Activated naive CD4-positive, alpha-beta T cell (primary cell): ENCODE results near the gene DBN1.
"Not testable (repeated sequence)": the region's sequence is repeated elsewhere in the genome, so short reads cannot be mapped to it uniquely, and the experiment has no call there.

Source experiments
- DNase-seq, 4 experiments: peaks; one replicate each; lab custom pipeline; 2025; lab: John Stamatoyannopoulos, UW

The DBN1 gene

DNA sequence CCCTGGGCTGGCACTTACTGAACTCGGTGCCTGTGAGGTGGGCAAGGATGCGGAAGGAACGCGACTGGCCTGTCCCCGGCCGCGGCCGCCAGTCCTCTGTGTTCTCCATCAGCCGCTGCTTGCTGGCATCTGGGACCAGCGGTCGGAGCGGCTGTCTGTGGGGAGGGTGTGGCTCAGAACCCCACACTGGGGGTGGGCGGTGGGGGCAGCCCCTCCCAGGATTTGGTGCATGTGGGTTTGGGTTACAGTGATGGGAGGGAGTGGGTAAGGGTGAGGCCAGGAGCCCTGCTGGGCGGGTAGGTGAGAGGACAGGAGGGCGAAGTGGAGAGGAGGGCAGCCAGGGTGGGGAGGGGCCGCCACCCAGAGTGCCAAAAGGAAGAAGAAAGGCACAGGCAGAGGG lies 17.6 kb upstream of the DBN1 start:
- DNase-seq, result no peak

DNA sequence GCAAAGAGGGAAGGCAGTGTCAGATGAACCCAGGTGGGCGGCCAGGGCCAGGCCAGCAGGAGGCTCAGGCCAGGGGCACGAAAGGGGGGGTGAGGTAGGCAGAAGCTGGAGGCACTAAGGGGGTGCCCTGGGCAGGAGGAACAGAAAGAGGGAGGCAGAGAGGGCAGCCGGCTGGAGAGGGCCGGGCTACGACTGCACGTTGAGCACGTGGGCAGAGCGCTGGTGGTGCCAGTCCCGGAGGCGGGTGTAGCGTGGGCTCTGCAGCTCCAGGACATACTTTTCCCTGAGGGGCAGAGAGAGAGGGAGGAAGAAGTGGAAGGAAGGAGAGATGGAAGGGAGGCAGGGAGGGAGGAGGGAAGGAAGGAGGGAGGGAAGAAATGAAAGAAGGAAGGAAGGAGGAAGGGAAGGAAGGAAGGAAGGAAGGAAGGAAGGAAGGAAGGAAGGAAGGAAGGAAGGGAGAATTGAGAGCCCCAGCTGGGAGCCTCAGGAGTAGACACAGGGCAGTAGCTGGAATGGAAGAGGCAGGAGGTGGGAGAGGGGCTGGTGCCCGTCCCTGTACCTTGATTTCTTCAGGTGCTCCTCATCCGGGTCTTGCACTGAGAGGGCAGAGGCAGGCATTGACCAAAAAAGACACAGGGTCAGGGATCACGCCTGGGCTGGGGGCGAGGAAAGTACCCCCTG lies 17.0 kb upstream of the DBN1 start:
- no peak for DNase-seq

DNA sequence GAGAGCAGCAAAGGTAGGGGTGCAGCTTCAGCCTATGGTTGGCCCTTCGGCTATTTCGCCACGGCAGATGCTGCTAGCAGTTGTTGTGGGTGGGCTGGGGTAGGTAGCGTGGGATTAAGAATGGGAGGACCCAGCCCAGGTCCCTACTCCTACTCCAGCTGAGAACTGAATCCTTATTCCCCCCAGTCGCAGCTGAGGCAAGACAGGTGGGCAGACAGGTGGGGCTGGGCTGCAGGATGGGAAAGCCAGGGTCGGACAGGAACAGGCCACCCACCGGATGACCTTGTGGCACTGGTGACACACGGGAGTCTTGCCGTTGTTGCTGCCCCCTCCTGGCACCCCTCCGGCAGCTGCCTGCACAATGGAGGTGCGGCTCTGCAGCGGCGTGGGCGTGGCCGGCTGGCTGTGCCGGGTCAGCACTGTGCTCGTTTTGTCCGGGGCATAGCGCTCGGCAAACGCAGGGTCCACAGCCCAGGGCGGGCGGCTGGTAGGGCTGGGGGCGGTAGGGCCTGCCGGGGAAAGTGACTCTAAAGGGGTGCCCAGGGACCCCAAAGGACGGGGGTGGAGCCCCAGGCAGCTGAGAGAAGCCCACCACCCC lies 15.8 kb upstream of the DBN1 start:
- no peak for DNase-seq

DNA sequence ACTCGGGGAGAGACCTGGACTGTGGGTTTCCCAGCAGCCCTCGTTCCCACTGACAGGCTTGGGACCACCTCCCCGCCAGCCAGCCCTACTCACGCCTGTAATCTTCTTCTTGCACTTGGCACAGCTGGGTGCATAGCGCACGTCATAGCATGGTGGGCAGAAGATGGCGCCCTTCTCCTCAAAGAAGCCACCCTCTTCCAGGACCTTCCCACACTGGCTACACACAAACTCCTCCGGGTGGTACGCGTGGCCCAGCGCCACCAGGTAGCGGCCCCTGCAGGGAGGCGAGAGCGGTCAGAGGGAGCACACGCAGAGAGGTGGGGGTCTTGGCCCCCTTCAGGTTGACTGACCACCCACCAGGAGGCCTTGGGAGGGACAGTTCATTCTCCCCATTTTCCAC lies 14.5 kb upstream of the DBN1 start:
- DNase-seq, result no peak

DNA sequence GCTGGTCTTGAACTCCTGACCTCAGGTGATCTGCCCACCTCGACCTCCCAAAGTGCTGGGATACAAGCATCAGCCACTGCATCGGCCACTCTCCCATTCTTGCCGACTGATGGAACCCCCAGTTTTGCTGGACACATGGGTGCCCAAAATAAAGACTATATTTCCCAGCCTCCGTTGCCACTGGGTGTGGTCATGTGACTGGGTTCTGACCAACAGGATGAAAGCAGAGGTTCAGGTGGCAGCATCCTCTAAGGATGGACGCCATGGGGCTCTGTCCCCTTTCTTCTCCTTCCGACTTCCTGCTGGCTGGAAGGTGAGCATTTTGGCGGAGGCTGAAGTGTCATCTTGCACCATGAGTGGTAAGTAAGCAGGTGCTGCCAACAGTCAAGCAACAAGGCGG lies 13.7 kb upstream of the DBN1 start:
- DNase-seq, result no peak

DNA sequence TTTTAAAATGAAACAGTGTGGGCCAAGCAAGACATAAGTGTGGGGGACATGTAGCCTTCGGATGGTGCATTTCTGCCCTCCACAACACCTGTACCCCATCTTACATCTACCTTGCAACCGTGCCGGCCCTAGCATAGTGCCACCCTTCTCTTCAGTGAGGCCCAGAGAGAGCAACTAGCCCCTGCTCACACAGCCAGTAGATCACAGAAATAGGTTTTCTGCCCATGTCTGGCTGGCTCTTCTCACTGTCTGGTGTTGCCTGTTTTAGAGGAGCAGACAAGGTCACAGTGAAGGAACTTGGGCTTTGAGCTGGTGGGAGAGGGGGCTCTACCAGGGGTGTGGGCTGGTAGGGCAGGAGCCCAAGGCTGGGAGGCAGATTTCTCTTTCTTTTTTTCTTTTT lies 12.8 kb upstream of the DBN1 start:
- DNase-seq, result no peak

DNA sequence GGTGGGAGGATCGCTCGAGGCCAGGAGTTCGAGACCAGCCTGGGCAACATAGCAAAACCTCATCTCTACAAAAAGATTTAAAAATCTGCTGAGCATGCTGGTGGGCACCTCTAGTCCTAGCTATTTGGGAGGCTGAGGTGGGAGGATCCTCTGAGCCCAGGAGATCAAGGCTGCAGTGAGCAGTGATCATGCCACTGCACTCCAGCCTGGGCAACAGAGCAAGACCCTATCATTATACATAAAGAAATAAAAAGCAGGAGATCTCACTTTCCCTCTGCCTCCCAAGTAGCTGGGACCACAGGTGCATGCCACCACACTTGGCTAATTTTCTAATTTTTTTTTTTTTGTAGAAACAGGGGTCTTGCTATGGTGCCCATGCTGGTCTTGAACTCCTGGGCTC lies 12.3 kb upstream of the DBN1 start:
- DNase-seq, result not testable (repeated sequence)

DNA sequence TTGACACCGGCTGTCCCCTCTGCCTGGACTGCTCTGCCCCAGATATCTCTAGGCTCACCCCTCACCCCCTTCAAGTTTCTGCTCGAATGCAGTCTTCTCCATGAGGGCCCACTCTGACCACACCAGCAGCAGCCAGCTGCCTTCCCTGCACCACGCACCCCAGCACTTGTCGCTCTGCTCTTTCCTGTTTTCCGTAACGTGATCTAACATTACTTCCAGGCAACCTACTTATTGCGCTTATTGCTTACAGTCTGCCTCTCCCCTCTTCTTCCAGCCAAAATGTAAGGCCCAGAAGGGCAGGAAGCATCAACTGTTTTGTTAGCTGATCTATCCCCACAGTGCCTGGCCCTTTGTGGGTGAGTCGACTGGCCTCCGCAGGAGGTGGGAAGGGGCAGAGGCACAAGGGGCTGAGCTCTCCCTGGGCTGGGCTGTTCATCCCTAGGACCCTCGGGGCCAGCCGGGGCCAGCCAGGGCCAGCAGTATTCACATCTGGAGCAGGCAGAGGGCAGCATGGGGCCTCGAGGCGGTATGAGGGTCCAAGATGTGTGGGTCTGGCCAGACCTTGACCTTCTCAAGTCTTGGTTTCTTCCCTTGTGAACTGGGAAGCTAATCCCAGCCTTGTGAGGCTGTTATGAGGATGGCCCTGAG lies 11.6 kb upstream of the DBN1 start:
- no peak for DNase-seq

DNA sequence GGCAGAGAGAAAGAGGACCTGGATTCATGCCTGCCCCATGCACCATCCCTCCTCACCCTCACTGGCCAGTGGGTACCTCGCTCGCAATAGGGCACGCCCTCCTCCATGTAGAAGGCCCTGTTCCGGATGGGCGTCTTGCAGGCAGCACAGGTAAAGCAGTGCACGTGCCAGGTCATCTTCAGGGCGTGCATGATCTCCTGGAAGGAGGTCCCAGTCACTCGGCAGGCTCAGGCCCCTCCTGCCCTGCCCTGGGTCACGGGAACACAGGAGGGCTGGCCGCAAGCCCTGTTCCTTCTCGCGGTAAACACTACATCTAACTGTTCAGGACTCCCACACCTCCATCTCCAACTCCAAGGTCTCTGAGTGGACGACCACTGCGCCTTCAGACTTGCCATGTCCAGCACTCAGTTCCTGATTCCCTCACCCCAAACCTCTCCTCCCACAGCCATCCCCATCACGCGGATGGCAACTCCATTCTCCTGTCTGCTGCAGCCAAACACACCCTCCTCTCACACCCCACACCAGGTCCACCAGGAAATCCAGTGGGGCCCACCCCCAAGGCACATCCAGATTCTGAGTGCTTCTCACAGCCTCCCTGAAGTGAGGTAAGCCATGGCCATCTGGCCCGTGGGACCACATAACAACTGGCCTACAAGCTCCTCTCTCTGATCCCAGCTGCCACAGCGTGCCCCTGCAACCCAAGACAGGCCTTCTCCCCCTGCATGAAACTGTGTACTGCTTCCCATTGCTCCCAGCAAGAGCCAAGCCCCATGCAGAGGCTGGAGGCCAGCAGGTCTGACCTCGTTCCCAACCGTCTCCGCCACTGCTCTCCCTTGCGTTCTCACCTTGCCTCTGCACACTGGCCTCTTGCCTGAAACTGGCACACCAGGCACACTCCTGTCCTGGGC lies 10.8 kb upstream of the DBN1 start:
- no peak for DNase-seq

DNA sequence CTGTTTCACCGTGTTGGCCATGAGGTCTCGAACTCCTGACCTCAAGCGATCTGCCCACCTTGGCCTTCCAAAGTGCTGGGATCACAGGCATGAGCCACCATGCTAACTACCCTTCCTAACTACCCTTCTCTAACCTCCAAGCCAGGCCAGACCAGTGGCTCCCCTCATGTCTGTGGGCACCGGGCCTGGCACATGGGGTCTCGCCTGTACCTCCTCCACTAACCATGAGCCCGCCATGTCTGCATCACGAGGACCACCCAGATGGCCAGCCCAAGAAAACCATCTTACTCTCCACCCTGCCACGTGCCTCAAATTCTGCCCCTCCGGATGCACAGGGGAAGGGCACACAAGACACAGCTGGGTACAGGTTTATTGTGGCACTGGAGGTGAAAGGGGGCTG lies 9.6 kb upstream of the DBN1 start:
- DNase-seq, result no peak

DNA sequence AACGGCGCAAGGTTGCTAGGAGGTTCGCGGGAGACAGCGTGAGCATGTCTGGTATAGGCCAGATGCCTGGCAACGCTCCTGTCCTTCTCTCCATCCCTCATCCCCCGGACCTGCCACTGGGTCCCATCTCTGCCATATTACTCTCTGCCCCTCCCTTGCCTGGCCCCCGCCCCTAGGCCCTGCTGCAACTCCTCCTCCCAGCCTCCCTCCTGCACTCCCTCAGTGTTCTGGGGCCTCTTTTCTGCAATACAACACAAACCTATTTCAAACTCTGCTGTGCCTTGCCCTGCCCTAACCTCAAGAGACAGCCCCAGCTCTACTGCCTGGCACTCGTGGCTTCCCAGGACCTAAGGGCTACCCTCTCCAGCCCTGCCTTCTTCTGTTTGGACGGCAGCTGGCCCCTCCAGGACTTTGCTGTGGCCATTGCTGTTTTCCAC lies 8.9 kb upstream of the DBN1 start:
- DNase-seq, result no peak

DNA sequence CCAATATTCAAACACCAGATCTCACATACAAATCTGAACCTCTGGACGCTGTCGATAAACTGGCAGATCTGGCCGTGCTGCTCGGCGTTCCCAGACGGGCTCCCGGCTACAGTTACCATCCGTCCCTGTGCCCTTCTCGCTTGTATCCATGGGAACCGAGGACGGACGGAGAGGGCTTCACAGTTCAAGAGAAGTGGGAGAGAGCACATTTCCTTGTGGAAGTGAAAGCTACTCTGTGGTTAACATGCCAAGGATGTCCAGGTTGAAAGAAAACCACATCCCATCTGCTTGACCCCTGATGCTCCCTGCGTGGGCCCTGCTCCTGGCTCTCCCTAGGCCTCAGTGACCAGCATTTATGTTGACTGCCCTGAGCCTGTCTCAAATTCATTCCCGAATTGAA lies 6.3 kb upstream of the DBN1 start:
- DNase-seq, result no peak

DNA sequence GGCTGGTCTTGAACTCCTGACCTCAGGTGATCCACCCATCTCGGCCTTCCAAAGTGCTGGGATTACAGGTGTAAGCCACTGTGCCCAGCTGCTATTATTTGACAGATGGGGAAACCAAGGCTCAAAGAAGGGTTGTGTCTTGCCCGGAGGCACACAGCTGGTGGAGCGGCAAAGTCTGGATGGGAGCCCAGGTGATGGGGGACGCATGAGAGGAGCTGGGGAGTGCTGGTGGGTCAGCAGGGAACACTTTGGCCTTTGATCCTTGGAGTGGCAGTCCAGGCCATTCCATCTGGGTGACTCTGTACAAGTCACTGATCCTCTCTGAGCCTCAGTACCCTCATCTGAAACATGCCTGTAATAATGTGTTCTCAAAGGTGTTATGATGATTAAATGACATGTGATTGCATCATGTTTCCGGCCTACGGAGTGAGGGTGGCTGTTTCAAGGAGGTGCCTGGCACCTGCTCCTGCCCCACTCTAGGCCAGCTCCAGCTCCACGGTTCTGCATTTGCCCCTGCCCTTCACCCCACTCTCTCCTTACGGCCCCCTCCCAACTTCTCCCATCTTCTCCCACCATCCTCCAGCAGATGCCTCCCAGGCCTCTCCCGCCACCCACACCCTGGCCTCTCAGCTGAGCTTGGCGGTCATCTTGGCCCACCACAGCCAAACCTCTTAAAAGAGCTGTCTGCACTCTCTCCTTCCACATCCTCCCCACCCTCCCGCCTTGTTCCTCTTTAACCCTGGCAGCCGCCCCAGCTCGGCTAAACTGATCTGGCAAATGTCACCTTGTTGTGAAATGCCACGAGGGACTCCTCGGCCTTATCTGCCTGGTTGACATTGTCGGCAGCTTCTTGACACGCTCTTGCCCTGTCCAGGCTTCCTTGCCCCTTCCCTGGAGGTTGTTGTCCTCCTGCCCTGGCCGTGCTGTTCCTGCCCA lies 5.5 kb upstream of the DBN1 start:
- DNase-seq, result no peak

DNA sequence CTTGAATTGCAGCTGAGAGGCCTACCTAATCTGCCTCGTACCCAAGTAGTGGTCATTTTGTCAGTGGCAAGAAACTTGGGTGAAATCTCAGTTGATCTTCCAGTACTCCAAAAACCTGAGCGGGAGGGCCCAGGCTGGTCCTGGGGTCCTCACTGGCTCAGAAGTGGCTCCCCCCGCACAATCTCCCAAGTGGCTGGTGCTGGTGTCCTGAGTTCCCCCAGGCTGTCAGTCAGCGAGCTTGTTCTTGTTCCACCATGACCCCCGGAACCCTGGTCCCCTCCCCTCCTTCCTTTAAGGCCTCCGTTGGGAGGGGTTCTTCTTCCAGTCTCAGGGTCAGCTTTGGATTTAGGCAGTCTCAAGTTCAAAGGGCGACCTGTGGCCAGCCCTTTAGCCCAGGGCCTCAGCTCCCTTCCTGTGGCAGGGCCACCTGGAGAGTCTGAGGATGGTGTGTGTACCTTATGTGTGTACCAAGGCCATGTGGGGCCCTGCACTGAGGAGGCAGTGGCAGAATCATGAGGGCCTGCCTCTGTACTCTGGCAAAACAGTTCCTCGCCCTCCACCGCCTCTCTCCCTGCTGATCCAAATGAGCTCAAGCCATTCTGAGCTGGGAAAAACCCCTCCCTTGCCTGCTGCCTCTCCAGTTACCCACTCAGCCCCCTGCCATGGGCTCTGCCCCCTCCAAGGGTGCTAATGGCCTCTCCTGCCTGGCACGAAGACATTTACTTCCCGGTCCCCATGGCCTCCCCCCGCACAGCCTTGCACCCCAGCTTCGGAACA lies 4.5 kb upstream of the DBN1 start:
- DNase-seq, result no peak

DNA sequence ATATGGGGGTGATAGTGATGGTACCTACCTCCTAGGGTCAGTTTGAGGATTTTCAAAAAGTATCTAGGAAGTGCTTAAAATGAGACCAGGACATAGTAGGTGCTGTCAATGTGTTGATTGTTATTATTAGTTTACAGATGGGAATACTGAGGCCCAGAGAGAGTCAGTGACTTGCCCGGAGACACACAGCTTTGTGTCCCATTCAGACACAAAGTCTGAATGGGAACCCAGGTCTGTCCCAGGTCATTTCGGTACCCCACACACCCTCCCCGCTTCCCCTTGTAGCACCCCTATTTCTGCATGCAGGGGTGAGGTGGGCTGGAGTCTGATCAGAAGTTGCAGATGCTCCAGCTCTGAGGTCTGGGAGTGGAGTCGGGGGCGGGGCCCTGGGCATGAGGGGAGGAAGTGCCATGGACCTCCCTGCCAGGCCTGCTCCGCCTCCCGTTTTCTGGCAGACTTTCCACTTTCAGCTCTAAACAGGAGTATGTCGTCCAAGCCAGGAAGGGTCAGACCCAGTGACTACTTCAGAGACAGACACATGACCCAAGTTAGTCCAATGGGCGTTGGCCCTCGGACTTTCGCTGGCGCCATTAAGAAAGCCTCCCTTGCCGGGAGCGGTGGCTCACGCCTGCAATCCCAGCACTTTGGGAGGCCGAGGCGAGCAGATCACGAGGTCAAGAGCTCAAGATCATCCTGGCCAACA lies 3.2 kb upstream of the DBN1 start:
- no peak for DNase-seq

DNA sequence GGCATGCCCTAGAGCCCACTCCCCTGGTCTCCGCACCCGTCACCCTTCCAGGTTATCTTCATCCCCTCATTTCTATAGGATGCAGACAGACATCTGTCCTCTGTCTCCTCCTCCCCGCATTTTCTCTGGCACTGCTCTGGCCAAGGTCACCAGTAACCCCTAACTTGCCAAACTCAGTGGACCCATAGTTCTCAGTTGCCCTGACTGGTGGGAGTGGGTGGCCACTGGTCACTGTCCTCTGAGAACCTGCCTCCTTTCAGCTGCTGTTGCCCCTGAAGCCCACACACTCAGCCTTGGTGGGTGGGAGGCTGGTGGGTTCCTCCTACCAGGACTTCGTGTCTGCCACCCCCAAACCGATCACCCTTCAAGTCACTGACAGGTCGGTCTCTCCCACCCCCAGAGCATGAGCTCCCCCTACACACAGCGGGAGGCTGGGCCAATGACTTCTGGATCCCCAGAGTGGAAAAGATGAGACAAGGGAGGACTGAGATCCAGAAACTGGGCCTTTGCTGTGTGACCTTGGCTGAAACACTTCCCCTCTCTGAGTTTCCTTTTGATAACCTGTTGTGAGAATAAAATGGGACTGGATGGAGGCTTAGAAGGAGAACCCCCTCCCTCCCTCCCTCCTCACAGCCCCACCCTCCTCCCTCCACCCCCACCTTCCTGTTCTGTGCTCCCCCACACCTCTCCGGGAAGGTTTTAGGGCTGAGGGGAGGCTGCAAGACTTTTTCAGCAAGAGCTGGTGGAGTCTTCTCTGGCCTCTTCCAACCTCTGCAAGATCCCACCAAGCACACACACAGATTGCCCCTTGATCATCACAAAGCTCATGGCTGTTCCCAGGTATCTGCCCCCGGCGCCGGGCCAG lies 2.4 kb upstream of the DBN1 start:
- no peak for DNase-seq

DNA sequence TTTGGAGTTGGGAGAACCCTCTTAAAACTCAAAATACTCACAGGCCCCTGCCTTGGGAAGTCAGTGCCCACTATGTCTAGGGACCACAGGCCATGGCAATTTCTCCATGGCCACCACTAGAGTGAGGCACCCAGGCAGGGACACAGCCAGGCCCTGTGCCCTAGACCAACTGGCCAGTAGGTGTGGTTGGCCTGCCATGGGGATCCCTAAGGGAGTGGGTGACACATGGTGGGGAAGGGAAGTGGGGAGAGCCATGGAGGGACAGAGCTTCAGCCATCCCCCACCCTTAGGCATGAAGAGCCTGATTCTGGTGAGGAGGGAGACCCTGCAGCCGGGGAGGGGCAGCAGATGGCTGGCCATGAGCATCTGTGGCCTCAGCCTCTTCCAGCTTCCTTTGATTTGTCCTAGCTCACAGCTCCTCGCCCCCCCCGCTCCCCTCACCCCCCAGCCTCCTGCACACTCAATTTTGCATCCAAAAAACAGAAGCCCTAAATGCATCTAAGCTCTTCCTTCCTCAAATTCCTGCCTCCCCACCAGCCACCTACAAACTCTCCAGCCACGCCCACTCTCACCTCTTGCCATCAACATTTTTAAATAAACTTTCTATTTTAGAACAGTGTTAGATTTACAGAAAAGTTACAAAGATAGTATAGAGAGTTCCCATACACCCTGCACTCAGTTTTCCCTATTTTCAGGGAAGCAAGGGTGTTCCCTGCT lies 1.6 kb upstream of the DBN1 start:
- DNase-seq, result no peak

DNA sequence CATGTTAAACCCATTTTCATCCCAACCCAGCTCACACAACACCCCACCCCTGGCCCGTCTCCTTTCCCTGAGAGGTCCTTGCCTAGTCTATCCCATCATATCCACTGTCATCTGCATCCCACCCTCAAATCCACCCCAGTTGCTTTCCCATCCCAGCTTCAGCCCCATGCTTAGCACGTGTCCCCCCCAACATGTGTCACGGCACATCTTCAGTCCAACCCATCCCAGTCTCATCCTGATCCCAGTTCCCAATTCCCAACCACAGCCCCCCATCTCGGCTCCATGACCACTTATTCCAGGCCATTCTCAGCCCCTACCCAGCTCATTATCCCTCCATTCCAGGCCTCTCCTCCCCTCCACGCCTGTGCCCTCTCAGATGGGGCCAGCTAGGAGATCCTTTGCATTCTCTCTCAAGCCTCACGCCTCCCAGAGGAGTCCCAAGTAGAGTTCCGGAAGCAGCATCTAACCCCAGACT lies 605 bp upstream of the DBN1 start:
- no peak for DNase-seq
